A673 (cell line): ENCODE data around the gene CYB561D2. TPM values are rescaled to one million over a fixed set of nuclear protein-coding genes. Genes with fewer than 3 reads are reported as not detected.

Source experiments
- Bru-seq: library from RNA; stranded (reverse); fragments of 400-500 nt; gene quantifications from one replicate; lab custom pipeline; 2021; lab: Mats Ljungman, UMichigan
- BruChase-seq, 2 experiments: library from RNA; stranded (reverse); fragments of 400-500 nt; gene quantifications; one replicate each; lab custom pipeline; 2021; lab: Mats Ljungman, UMichigan
- BruUV-seq: library from RNA; stranded (reverse); fragments of 400-500 nt; replicated peaks from 2 replicates; lab custom pipeline; 2021; lab: Mats Ljungman, UMichigan
- CTCF ChIA-PET: fragments of 300-600 bp; sonication (Branson Sonifier 250); formaldehyde crosslinking; loops from one replicate; lab custom pipeline; 2022; ENCODE audit warnings: antibody characterized with exemption; lab: Charles Lee
- POLR2A ChIA-PET: fragments of 300-600 bp; sonication (Branson Sonifier 250); formaldehyde crosslinking; loops from one replicate; lab custom pipeline; 2022; ENCODE audit warnings: antibody characterized with exemption; ENCODE audit not compliant: low non-redundant PET; lab: Charles Lee
- DNase-seq: peaks from one replicate; pipeline ENCODE4 v3.0.0-alpha.2; 2015; ENCODE audit warnings: low spot score
- H3K27ac ChIP-seq: fragments of 200-600 bp; sonication (generic); 2 replicates; pipeline ENCODE4 v1.5.1; 2016; ENCODE audit warnings: mixed run types, low read depth, mild to moderate bottlenecking, mixed read lengths, antibody characterized with exemption, low read length; ENCODE audit not compliant: poor library complexity, severe bottlenecking
- H3K27me3 ChIP-seq: fragments of 200-600 bp; sonication (generic); replicated peaks from 2 replicates; pipeline ENCODE4 v1.6.1; 2017; ENCODE audit warnings: mixed run types, low read depth, mild to moderate bottlenecking, mixed read lengths, antibody characterized with exemption, low read length; ENCODE audit not compliant: insufficient read depth, poor library complexity
- H3K36me3 ChIP-seq: fragments of 200-600 bp; sonication (generic); 2 replicates; pipeline ENCODE4 v1.6.1; 2016; ENCODE audit warnings: mixed run types, mild to moderate bottlenecking, mixed read lengths, antibody characterized with exemption, low read length; ENCODE audit not compliant: insufficient read depth, poor library complexity, severe bottlenecking
- H3K4me1 ChIP-seq: fragments of 200-600 bp; sonication (generic); 2 replicates; pipeline ENCODE4 v1.6.1; 2017; ENCODE audit warnings: mixed run types, mild to moderate bottlenecking, mixed read lengths, antibody characterized with exemption, low read length; ENCODE audit not compliant: insufficient read depth, poor library complexity, severe bottlenecking
- H3K4me3 ChIP-seq: fragments of 200-600 bp; sonication (generic); 2 replicates; pipeline ENCODE4 v1.5.1; 2016; ENCODE audit warnings: low read depth, mixed run types, mild to moderate bottlenecking, mixed read lengths, low read length; ENCODE audit not compliant: poor library complexity, severe bottlenecking
- H3K9me3 ChIP-seq: fragments of 200-600 bp; sonication (generic); 2 replicates; pipeline ENCODE4 v1.6.1; 2016; ENCODE audit warnings: mixed run types, low read depth, mild to moderate bottlenecking, mixed read lengths, antibody characterized with exemption, low read length; ENCODE audit not compliant: poor library complexity, severe bottlenecking
- CTCF ChIP-seq: fragments of 300-800, 200-600 bp; sonication (generic); conservative IDR thresholded peaks from 2 replicates; pipeline ENCODE4 v1.5.1; 2017; ENCODE audit warnings: low read depth, mild to moderate bottlenecking, antibody characterized with exemption, low read length, moderate library complexity, mixed read lengths
- EZH2 ChIP-seq: fragments of 200-600 bp; sonication (generic); IDR thresholded peaks from 2 replicates; pipeline ENCODE4 v1.6.1; 2017; ENCODE audit warnings: borderline replicate concordance, low read depth, mild to moderate bottlenecking, mixed read lengths, antibody characterized with exemption, low read length; ENCODE audit not compliant: poor library complexity, severe bottlenecking
- intact Hi-C: fragments of 100-400 bp; cut with micrococcal nuclease; formaldehyde crosslinking; loops from one replicate; pipeline ENCODE4 v1.10.0; 2022; ENCODE audit not compliant: unreplicated experiment
- long read RNA-seq: library from polyadenylated mRNA; stranded (forward); transcript quantifications from one replicate; pipeline ENCODE4 v2.0.0, GENCODE V29; 2022
- total RNA-seq: library from RNA; stranded (reverse); gene quantifications from 2 replicates; pipeline ENCODE4 v1.2.3, GENCODE V29; 2021

CYB561D2 gene
- total RNA-seq: 7.9 and 8.2 TPM in 2 replicates
- Bru-seq, nascent RNA: percentile 43 among the genes with signal in this experiment
- percentile 50 among the genes with signal in this experiment for BruChase-seq, experiment 1, labeled RNA remaining after a 2-hour chase
- percentile 46 among the genes with signal in this experiment for BruChase-seq, experiment 2, labeled RNA remaining after a 6-hour chase
- long read RNA-seq, transcript CYB561D2-201 (4 exons, 1,225 nt): minor isoform, 5 of 15 reads
- long read RNA-seq, transcript CYB561D2-205 (4 exons, 1,319 nt): major isoform, 6 of 15 reads
- long read RNA-seq, partial matches to known transcripts: 0 of 15 reads
- long read RNA-seq, other reads (novel, unspliced or antisense): 2 of 15 reads

- ChIA-PET CTCF (no interaction called here), POLR2A (no interaction called here)
- Histone ChIP-seq H3K4me3 (peak within 1 kb of the TSS; percentile 72), H3K27ac (peak within 1 kb of the TSS; percentile 92), H3K4me1 (peaks cover 8% of the 10 kb centered on the region), H3K36me3 (peaks cover 3% of the 10 kb centered on the region), H3K9me3 (no peaks in the 10 kb centered on the region), H3K27me3 (no peaks in the 10 kb centered on the region)
- TF ChIP-seq EZH2: no peak
- no peak for TF ChIP-seq CTCF
- intact Hi-C loops: loop anchor here (5.0 kb wide), 1 partner anchor 192 kb away; no protein-coding TSS in a partner anchor
- DNase-seq: peak; percentile 92
- BruUV-seq: no TSS peak
Observed at GRCh38 chr3:50350527-50351322, at the start of gene CYB561D2, which contains the start of gene NPRL2. TSS of gene CYB561D2 (plus strand) at chr3:50350862. CDS start at chr3:50351434, 572 bp downstream. TSS of gene NPRL2 (minus strand) at chr3:50350775. CDS start at chr3:50350652, 123 bp downstream.

- ChIA-PET POLR2A (no interaction called here), CTCF (no interaction called here)
- Histone ChIP-seq H3K4me3 (no peak overlapping the region), H3K4me1 (peaks cover 5% of the 10 kb centered on the region), H3K27me3 (no peaks in the 10 kb centered on the region), H3K9me3 (no peaks in the 10 kb centered on the region), H3K36me3 (no peaks in the 10 kb centered on the region), H3K27ac (no peak overlapping the region)
- intact Hi-C loops: no loop called here
- DNase-seq: no peak
- no TSS peak for BruUV-seq
- TF ChIP-seq CTCF: no peak
- no peak for TF ChIP-seq EZH2
Observed at GRCh38 chr3:50302095-50303012, 48.3 kb upstream of the CYB561D2 start.
